NCI-H524 treated with DMSO at 0.1 percent for 48 hours (cell line): Measurements from ENCODE around the gene MUCL3.
"Not testable (repeated sequence)": the region's sequence is repeated elsewhere in the genome, so short reads cannot be mapped to it uniquely, and the experiment has no call there.

Source experiments
- DNase-seq: peaks from one replicate; lab custom pipeline; 2025; lab: John Stamatoyannopoulos, UW

MUCL3 gene

DNA sequence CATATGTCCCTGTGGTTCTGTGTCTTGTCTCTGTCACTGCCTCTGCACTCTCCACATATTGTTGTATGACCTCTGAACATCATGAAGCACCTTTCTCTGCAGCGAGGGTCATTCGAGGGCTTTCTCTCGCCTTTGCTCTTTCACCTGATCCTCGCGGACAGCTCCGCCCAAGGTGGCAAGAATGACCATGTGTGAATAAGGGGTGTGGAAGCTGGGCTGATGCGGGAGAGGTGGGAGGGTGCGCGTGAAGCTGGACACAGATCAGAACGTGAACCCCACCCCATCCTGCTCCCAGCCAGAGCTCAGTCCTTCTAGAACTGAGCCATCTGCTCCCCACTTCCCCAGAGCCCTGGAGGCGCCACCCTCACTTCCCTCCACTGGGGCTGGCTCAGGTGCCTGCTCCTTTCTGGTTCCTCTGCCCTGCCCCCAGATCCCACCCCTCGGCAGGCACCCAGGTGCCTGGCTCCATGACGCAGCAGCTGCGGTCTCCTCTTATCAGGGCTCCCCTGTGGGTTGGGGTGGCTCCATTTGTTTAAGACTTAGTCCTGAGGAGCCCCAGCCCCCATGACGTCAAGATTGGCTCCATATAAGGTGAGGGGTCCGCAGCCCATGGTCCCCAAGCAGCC is at the start of gene MUCL3:
Gene MUCL3 (plus strand): TSS at position 613 of the 626 bp plus-strand sequence. CDS start 27 bp downstream, outside the sequence.
- no peak for DNase-seq

DNA sequence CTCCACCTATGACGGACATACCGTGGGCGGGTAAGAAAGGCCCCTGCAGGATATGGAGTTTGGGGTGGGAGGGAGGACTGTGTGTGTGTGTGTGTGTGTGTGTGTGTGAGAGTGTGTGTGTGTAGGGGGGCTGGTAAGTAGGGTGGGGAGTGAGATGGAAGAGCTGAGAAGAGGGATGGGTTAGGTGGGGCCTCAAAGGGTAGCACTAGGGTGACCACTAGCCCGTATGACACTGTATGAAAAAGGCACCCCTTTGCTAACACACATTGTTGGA is 49.4 kb upstream of the MUCL3 start:
- no peak for DNase-seq

DNA sequence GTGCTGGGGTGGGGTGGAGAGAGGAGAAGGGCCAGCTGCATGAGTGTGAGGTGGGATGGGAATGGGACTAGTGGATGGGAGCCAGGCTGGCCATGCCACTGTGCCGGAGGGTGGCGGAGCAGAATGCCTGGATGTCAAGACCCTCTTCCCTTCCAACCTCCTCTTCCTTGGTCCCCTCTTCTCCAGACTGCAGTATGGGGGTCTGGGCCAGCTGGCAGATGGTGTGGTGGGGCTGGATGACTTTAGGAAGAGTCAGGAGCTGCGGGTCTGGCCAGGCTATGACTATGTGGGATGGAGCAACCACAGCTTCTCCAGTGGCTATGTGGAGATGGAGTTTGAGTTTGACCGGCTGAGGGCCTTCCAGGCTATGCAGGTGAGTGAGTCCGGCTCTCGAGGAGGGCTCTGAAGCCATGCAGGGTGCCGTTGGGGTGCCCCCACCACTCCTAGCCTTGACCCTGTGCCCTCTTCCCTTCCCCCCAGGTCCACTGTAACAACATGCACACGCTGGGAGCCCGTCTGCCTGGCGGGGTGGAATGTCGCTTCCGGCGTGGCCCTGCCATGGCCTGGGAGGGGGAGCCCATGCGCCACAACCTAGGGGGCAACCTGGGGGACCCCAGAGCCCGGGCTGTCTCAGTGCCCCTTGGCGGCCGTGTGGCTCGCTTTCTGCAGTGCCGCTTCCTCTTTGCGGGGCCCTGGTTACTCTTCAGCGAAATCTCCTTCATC is 48.8 kb upstream of the MUCL3 start:
- no peak for DNase-seq

DNA sequence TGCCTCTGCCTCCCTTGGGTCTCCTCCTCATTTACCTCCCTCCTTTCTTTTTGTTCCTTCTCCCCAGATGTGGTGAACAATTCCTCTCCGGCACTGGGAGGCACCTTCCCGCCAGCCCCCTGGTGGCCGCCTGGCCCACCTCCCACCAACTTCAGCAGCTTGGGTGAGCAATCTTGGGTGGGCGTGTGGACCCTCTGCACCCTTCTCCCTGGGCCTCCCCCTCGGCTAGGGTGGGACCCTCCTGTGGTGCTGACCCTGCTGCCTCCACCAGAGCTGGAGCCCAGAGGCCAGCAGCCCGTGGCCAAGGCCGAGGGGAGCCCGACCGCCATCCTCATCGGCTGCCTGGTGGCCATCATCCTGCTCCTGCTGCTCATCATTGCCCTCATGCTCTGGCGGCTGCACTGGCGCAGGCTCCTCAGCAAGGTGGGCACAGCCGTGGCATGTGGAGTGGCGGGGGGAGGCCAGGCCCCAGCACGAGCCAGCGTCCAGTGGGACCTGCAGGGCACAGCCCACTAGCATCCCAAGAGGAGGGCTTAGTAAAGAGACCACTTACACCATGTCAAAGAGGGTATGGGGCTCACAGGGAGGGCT is 47.7 kb upstream of the MUCL3 start:
- no peak for DNase-seq

- no peak for DNase-seq
These were observed 47.1 kb upstream of the MUCL3 start for GRCh38 chr6:30893666-30894065.

- no peak for DNase-seq
These were observed 46.4 kb upstream of the MUCL3 start for GRCh38 chr6:30894381-30894780.

DNA sequence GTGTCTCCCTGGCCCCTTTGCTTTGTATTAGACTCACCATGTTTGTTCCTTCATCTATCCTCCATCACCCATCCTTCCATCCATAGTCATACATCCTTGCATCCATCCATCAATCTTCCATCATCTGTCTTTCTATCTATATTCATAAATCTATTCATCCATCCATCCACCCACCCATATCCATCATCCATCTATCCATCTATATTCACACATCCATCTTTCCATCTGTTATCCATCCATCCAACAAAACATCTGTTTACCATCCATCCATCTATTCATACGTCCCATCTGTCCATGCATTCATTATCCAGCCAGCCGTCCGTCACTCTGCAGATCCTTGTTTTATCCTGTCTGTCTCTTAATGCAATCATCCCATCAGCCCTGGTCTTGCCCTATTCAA is 45.8 kb upstream of the MUCL3 start:
- no peak for DNase-seq

- no peak for DNase-seq
These were observed 45.4 kb upstream of the MUCL3 start for GRCh38 chr6:30895343-30895742.

DNA sequence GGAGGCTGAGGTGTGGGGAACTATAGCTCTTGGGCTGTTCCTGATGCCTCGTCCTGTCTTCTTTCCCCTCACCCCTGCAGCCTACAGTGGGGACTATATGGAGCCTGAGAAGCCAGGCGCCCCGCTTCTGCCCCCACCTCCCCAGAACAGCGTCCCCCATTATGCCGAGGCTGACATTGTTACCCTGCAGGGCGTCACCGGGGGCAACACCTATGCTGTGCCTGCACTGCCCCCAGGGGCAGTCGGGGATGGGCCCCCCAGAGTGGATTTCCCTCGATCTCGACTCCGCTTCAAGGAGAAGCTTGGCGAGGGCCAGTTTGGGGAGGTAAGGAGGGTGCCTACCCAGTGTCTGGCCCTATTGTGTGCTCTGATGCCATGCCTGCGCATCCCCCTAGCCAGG is 44.2 kb upstream of the MUCL3 start:
- no peak for DNase-seq

DNA sequence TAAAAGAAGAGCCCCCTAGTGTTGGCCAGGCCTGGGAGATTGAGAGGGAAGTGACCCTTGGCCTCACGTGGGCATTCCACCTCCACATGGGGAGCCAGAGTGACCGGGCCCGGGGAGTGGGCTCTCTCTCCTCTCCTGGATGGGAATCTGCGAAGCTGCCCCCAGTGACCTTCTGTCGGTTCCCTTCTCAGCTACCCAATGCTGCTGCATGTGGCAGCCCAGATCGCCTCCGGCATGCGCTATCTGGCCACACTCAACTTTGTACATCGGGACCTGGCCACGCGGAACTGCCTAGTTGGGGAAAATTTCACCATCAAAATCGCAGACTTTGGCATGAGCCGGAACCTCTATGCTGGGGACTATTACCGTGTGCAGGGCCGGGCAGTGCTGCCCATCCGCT is 42.9 kb upstream of the MUCL3 start:
- no peak for DNase-seq

GRCh38 chr6:30898750-30899360 is 41.9 kb upstream of the MUCL3 start:
- no peak for DNase-seq

- DNase-seq: no peak
These were observed 39.8 kb upstream of the MUCL3 start for GRCh38 chr6:30900863-30901417.

DNA sequence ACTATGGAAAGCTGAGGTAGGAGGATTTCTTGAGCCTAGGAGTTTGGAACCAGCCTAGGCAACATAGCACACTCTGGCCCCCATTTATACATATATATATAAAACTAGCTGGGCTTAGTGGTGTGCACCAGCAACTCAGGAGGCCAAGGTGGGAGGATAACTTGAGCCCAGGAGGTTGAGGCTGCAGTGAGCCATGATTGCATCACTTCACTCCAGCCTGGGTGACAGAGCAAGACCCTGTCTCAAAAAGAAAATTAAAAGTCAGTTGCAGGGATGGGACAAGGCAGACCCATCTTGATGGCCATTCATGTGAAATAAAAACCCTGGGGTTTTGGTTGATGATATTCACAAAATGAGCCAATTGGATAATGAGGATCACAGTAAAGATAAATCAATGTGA is 39.3 kb upstream of the MUCL3 start:
- DNase-seq: no peak

GRCh38 chr6:30902196-30902595 is 38.6 kb upstream of the MUCL3 start:
- DNase-seq: not testable (repeated sequence)

DNA sequence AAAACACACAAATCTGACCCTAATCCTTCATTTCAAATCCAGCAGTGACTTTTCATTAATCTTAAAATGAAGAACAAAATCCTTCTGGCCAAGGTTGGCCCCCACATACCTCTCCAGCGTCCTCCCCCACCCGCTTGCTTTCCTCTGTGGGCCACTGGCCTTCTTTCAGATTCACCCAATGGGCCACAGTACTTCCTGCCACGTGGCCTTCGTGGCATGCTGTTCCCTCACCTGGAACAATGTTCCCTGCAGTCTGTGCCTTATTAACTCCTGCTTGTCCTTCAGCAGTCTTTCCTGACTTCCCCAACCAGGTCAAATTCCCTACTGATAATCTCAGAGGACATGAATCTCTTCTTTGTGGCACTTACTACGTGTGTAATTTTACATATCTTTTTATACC is 38.1 kb upstream of the MUCL3 start:
- no peak for DNase-seq

GRCh38 chr6:30903236-30903635 is 37.5 kb upstream of the MUCL3 start:
- DNase-seq: no peak

- DNase-seq: not testable (repeated sequence)
These were observed 33.4 kb upstream of the MUCL3 start for GRCh38 chr6:30907290-30907757.

GRCh38 chr6:30907758-30908591 is 32.8 kb upstream of the MUCL3 start, which contains the start of gene GTF2H4:
Gene GTF2H4 (plus strand): TSS chr6:30908207.
- peak; percentile 93 for DNase-seq

GRCh38 chr6:30908700-30909099 is 32.1 kb upstream of the MUCL3 start:
- no peak for DNase-seq

GRCh38 chr6:30910473-30910872 is 30.3 kb upstream of the MUCL3 start:
- not testable (repeated sequence) for DNase-seq

- DNase-seq: no peak
These were observed 27.8 kb upstream of the MUCL3 start for GRCh38 chr6:30912746-30913520.
